CD4-positive, alpha-beta T cell treated with Interleukin-1 beta for 1 hour (primary cell): ENCODE results near the gene PXDN.
"Not testable (repeated sequence)": the region's sequence is repeated elsewhere in the genome, so short reads cannot be mapped to it uniquely, and the experiment has no call there.

ENCODE experiments used
- DNase-seq, 2 donors: peaks; one replicate each; pipeline ENCODE4 v3.0.0-alpha.2; 2020 to 2022

The PXDN gene

DNA sequence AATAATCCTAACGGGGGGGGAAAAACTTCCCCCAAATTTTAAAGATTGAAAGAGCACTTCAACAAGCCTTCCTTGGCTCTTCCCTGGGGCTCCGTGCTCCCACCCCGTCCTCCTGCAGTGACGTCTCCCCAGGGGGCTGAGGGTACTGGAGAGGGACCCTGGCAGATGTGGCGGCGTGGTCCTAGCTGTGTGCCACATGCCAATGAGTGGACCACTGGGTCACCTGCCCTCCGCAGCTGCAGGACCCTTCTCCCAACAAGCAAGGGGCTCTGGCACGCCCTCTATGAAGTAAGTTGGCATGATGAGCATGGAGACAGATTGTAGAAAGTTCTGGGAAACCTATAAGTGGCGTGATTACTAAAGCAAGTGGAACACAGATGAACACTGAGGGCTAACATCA lies 46.7 kb downstream of the PXDN start:
- no peak for DNase-seq

- DNase-seq = no peak
Observed at GRCh38 chr2:1696472-1696871, 47.8 kb downstream of the PXDN start.

DNA sequence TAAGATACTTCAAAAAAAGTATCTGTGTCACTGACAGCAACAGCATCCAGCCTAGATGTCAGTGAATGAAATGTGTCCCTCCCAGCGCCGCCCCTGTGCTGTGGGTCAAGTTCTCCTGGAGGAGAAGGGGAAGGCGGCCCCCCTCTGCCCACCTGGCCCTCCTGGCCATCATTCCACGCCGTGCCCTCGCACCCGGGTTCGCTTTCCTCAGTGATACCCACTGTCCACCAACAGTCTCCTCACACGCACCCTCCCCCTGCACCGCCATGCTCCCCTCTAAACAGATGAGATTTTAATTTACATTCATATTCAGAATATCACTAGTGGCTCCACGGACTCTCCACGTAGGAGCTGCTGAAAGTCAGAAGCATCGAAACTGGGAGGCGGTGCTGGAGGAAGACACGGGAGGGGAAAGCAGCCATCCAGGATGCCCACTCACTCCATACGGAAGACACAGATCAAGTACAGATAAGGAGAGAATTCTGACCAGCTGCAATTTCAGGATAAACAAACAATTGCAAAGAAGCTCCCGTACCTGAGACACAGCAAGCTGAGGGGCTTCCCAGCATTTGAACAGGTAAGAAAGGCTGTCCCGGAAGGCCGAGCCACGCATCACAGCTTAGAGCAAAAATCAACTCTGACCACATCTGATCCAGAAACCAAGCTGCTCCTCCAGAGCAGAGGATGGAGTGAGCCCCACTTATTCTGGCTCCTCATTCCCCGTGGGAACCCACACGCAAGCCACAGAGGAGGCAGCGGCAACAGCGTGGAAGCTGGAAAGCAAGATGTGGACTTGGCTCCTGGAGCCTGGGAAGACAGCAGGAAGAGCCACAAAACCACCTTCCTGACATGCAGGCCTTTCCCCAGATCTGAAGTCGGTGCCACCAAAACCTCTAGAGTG lies 49.7 kb downstream of the PXDN start:
- DNase-seq = no peak

GRCh38 chr2:1693723-1694122 lies 50.6 kb downstream of the PXDN start:
- DNase-seq = no peak

DNA sequence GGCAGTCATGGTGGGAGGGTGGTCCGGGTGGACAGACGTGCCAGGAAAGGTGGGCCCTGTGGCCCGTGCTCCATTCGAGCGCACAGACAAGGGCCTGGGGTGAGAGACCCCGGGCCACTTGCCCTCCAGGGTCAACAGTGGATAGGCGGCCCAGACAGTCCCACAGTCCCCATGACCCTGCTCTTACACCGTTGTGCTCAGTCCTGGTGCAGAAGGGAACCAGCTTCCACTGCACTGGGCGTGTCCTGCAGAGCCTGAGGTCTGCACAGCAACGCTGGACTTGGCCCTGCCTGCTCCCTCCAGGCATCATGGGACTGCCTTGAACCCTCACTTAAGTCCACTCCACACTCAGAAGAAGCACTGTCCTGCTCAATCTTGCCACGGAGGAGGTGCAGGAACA lies 52.0 kb downstream of the PXDN start:
- no peak for DNase-seq

DNA sequence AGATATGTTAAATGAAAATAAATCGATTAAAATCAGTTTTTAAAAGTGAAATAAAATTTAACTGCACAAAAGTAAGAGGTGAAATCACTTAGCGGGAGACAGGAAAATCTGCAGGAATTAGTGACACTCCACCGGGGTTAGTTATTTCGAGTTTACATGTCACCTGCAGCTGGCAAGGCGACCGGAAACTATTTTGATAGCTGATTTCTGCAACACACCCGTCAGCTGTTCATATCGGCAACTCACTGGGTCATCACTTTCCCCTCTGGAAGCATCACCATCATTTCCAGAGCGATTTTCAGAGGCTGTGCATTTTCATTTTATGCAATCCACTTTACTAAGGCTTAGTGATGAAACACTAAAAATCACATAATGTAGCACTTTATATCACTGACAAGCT lies 52.9 kb downstream of the PXDN start:
- DNase-seq = no peak

DNA sequence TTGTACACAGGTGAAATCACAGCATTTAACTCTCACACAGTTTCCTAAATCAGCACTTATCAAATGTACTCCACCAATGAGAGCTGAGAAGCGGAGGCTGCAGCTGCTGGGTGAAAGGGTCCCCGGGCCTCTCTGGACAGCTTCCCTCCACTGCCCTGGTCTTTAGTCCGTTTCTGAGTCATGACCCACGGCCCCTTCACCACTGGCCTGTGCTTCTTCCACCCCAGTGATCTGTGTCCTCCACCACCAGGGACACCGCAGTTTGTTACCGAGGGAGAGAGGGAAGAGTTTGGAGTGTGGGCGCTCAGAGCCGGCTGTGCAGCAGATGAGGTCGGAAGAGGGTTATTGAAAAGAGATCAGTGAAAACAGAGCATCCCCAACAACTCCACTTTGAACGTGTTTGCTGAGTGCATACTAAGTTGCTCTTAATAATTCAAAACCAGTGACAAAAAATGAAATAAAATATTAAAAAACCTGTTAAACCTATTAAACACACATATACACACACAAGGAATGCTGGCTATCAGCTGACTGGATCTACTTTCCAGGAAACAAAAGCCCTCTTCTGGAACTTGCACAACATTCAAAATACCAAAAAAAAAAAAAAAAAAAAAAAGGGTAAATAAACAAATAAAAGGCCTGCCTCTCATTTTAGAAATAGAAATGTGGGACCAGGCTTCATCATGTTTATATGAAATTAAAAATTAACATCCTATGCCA lies 54.1 kb downstream of the PXDN start:
- DNase-seq = no peak

DNA sequence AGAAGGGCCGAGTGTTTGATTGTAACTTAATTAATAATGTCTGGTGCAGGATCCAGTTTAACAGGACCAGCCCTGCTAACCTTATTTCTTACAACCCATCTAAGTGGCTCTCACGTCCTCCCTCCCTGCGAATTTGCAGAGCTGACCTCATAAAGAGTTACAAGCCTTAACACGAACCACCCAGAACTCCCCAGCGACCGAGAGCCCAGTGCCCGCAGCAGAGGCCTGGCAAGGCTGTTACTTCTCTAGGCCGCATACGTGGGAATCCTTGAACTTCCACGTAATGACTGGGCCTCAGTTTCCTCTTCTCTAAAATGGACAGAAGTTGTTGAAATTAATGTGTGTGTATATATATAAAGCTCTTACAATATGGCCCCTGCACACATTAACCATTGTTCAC lies 55.5 kb downstream of the PXDN start:
- no peak for DNase-seq

- no peak for DNase-seq
Observed at GRCh38 chr2:1688161-1688560, 56.2 kb downstream of the PXDN start.

GRCh38 chr2:1687254-1687653 lies 57.1 kb downstream of the PXDN start:
- DNase-seq = no peak

DNA sequence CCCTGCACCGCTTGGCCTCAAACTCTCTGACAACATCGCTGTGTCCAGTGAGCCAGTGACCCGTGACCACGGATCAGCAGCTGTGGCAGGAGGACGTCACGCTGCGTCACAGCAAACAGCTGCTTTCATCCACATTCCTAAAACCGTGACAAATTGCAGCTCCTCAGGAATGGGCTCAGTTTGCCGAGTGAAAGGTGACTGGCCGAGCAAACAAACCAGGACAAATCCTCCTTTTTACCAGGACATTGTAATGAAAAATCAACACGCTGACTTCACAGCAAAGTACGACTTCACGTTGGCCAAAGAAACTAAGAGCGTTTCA lies 57.6 kb downstream of the PXDN start:
- no peak for DNase-seq

DNA sequence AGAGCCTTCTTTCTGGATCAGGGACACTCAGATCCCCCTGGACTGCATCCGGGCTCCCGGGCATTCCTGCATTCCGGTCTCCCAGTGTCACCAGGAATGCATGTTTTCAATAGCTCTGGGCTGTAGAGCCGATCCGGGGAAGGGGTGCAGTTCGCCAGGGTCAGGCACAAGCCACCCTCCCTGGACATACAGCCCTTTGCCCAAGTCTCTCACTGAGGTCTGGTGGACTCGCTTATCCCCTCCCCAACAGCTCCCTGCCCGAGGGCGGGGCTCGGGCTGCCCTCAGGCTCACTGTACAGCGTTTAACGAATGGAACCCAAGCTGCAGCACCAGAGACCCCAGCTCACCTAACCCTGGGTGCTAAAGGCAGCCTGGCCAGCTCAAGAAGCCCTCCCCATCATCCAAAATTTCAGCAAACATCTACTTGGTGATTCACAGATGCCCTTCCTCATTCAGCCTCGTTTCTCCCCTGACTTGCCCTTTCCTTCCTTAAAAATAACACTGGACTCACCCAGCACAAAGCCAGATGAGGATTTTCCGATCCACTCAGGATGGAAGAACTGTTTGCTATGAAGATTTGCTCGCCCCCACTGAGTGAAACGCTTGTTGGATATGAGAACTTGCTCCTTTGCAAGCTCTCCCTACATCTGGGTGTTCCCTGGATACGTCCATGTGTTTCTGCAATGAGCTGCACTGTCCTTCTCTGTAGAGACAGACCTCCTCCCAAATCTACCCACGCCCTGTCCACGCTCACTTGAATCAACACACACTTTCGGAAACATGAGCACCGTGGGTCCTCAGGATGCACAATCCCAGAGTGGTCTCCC lies 58.1 kb downstream of the PXDN start:
- no peak for DNase-seq

GRCh38 chr2:1685078-1685956 lies 59.0 kb downstream of the PXDN start:
- DNase-seq = no peak

GRCh38 chr2:1683297-1683696 lies 61.0 kb downstream of the PXDN start:
- DNase-seq = no peak

DNA sequence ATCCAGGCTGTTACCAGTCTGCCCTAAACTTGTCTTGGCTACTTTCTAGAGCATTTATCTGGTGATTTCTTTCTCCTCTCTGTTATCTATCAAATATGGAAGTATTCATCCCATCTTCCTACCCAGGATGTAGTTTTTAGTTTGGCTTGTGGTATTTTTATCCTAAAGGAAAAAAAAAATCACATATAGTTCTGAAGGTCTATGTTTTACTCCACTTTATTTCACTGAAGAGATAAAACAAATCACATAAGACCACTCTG lies 62.2 kb downstream of the PXDN start:
- DNase-seq = no peak

GRCh38 chr2:1681323-1682180 lies 62.8 kb downstream of the PXDN start:
- DNase-seq = no peak

DNA sequence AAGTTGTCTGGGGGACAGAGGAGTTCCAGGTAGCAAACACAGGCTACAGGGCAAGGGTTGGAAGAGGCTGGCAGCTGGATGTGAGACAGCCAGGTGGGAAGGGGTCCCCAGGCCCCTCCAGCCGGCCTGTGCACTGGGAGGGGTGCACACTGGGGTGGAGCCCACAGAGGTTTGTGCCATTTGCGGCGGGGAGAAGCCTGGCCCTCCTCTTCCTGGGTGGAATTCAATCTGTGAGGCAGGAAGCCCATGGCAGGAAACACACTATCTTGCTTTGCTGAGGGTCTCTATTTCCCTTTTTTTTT lies 63.3 kb downstream of the PXDN start:
- no peak for DNase-seq

- no peak for DNase-seq
Observed at GRCh38 chr2:1680222-1681016, 63.9 kb downstream of the PXDN start.

- DNase-seq = not testable (repeated sequence)
Observed at GRCh38 chr2:1679488-1680039, 64.8 kb downstream of the PXDN start.

DNA sequence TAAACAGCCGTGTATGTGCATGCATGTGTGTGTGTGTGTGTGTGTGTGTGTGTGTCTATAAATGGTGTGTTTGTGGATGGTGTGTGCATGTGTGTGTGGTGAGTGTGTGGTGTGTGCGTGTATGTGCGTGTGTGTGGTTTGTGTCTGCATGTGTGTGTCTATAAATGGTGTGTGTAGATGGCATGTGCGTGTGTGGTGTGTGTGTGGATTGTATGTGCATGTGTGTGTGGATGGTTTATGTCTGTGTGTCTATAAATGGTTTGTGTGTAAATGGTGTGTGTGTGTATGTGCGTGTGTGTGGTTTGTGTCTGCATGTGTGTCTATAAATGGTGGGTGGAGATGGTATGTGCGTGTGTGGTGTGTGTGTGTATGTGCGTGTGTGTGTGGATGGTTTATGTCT lies 65.2 kb downstream of the PXDN start:
- not testable (repeated sequence) for DNase-seq

DNA sequence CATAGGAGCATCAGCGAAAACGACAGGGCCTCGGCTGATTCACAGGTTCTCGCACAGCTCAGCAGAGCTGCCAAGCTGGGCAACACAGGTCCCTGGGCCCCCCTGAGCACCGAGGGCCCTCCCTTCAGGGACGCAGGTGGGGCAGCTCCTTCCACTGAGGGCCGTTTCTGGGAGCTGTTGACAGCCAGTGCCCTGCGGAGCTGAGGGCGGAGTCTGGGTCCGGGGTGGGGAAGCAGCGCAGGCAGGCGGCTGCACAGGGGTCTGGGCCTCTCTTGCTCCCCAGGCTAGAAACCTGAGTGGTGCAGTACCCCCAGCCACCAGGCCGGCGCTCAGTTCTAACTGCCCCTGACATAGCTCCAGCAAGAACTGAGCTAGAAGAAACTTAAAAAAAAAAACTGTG lies 65.7 kb downstream of the PXDN start:
- DNase-seq = no peak
